HCT116 (cell line): ENCODE measurements around the gene SH3YL1.

Experiments used
- CTCF ChIP-seq, 3 experiments: fragments of 200-600 bp in 1 of 3; sonication (generic) in 1 of 3; IDR thresholded peaks in 2 of 3; conservative IDR thresholded peaks in 1 of 3; 2 replicates each; pipeline ENCODE4 v1.5.1; 2012 to 2017; ENCODE audit warnings: low read depth in 2 of 3, low read length in 2 of 3, antibody characterized with exemption in 1 of 3, borderline replicate concordance in 1 of 3, control low read depth in 1 of 3, mild to moderate bottlenecking in 1 of 3, mixed read lengths in 1 of 3, mixed run types in 1 of 3, moderate library complexity in 1 of 3; ENCODE audit not compliant: insufficient read depth in 1 of 3
- EZH2phosphoT487 ChIP-seq: fragments of 200-600 bp; IDR thresholded peaks from 2 replicates; pipeline ENCODE4 v1.6.1; 2018; ENCODE audit warnings: antibody characterized with exemption, borderline replicate concordance
- JUND ChIP-seq: IDR thresholded peaks from 2 replicates; pipeline ENCODE4 v1.6.1; 2012

GRCh38 chr2:269356-270030 is 5.7 kb upstream of the SH3YL1 start:
- no peak for TF ChIP-seq EZH2phosphoT487
- no peak for TF ChIP-seq JUND
- no peak for TF ChIP-seq CTCF (IDR thresholded peaks at IDR 0.05 in 2 of 3, conservative IDR thresholded peaks at IDR 0.05 in 1 of 3; ENCODE audit: borderline replicate concordance in 1 of 3, insufficient read depth in 1 of 3, low read depth in 2 of 3, low read length in 2 of 3)
